ENCODE data around the gene USP2.

The USP2 gene

DNA sequence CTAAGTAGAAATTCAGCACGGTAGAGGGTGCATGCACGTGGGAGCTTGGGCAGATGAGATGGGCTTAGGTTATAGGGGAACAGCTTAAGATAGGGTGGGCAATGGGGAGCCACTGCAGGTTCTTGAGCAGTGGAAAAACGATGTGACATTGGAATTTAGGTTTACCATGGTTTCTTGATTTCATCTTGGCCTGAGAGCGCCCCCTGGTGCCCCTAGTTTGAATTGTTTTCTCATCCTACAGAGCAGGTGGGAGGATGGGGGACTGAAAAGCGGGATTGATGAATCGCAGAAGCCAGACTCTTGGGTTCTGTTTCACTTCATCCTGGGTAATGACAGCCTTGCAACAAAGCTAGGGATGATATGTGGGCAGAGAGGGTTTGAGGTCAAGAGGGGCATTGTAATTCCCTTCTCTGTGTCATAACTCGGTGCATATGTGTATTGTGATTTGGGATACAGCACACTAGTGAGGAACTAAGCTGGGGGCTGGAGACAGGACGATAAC lies 57.9 kb downstream of the USP2 start:
- no peak overlapping the region for H3K4me3 ChIP-seq (ENCODE audit: low read depth, low read length)
- ChIA-PET POLR2A (interaction anchor here (1.5 kb wide), 1 partner anchor 14 kb away, joined by 4 read pairs; no protein-coding TSS in a partner anchor), CTCF (interaction anchor here (0.6 to 9.8 kb wide), 68 partner anchors 13 to 720 kb away, joined by 3 to 342 read pairs (median 6); partner anchors contain the start of genes ABCG4, C1QTNF5, CBL and DPAGT1)
- DNase-seq (ENCODE audit: low read depth, low spot score): no peak
- TF ChIP-seq, protein P1, sequence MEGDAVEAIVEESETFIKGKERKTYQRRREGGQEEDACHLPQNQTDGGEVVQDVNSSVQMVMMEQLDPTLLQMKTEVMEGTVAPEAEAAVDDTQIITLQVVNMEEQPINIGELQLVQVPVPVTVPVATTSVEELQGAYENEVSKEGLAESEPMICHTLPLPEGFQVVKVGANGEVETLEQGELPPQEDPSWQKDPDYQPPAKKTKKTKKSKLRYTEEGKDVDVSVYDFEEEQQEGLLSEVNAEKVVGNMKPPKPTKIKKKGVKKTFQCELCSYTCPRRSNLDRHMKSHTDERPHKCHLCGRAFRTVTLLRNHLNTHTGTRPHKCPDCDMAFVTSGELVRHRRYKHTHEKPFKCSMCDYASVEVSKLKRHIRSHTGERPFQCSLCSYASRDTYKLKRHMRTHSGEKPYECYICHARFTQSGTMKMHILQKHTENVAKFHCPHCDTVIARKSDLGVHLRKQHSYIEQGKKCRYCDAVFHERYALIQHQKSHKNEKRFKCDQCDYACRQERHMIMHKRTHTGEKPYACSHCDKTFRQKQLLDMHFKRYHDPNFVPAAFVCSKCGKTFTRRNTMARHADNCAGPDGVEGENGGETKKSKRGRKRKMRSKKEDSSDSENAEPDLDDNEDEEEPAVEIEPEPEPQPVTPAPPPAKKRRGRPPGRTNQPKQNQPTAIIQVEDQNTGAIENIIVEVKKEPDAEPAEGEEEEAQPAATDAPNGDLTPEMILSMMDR (IDR thresholded peaks at IDR 0.05; ENCODE audit: insufficient read depth, low read length, missing control alignments): peak; percentile 65

DNA sequence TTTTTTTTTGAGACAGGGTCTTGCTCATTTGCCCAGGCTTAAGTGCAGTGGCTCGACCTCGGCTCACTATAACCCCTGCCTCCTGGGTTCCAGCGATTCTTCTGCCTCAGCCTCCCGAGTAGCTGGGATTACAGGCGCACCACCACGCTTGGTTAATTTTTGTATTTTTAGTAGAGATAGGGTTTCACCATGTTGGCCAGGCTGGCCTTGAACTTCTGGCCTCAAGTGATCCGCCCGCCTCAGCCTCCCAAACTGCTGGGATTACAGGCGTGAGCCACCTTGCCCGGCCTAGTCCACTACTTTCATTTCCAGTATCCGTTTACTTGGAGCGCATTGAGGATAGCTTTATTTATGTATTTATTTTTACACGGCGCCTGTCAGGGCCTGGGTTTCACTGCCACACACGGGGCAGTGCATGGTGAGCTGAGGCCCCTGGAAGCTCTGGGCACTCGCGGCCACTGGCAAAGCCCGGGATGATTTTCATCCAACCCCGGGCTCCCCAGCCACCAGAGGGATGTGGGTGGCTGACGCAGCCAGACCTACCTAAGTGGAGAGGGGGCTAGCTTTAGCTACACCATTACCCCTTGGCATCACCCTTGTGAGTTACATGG lies 58.5 kb downstream of the USP2 start:
- H3K4me3 ChIP-seq (ENCODE audit: low read depth, low read length): no peak overlapping the region
- POLR2A ChIA-PET: interaction anchor here (1.5 kb wide), 1 partner anchor 14 kb away, joined by 4 read pairs; no protein-coding TSS in a partner anchor
- CTCF ChIA-PET: interaction anchor here (0.6 to 9.8 kb wide), 63 partner anchors 13 to 719 kb away, joined by 3 to 342 read pairs (median 6); partner anchors contain the start of genes ABCG4, C1QTNF5, CBL and DPAGT1
- DNase-seq (ENCODE audit: low read depth, low spot score): no peak
- TF ChIP-seq, protein P1 (IDR thresholded peaks at IDR 0.05; ENCODE audit: insufficient read depth, low read length, missing control alignments): no peak

DNA sequence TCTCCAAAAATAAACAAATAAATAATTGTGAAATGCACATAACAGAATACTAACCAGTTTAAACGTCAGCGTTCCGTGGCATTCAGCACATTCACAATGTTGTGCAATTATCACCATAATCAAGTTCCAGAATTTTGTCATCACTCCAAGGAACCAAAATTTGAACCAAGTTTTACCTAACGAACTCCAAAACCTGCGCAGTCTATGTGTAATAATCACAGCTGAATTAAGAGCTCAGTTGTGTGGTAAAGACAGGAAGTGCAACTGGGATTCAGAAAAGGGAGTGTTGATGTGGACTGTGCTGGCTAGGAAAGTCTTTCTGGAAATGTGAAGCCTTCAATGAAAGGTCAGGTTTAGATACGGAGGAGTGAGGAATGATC lies 59.1 kb downstream of the USP2 start:
- no peak for DNase-seq (ENCODE audit: low read depth, low spot score)
- ChIA-PET CTCF (interaction anchor here (0.6 to 9.8 kb wide), 32 partner anchors 14 to 228 kb away, joined by 3 to 342 read pairs (median 8); partner anchors contain the start of genes C1QTNF5, CBL, HINFP and RNF26), POLR2A (no interaction called here)
- no peak overlapping the region for H3K4me3 ChIP-seq (ENCODE audit: low read depth, low read length)
- TF ChIP-seq, protein P1 (IDR thresholded peaks at IDR 0.05; ENCODE audit: insufficient read depth, low read length, missing control alignments): no peak

DNA sequence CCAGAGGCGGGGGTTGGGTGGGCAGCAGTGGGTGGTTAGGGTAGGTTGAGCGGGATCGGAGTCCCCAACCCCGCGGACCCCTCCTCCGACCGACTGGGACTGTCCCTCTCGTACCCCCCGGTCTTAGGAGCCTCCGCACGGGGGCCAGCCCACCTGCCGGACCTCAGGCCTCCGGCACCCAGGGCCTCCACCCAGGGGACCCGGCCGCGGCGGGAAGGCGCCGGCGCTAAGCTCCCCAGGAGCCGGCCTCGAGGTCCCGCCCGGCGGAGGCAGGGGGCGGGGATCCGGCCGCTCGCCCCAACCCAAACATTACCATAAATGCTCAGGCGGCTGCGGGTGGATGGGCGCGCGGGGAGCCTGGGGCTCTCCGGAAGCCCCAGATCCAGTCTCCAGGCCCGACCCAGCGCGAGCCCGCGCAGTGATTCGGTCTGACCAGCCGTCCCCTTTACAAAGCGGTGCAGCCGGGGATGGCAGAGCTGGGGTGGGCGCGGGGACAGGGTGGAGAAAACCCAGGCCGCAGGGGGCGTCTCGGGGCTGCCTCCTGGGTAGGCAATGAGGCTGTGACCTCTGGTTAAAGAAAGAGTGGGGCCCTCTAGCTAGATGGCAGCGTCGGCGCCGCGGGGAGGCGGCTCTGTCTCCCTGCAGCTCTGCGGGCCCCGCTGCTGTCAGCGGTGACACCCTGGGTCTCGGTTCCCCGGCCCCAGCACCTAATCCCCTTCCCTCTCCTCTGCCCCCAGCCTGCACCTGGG lies 60.5 kb downstream of the USP2 start:
- ChIA-PET POLR2A (interaction anchor here (0.5 to 1.4 kb wide), 6 partner anchors 13 to 140 kb away, joined by 3 read pairs; partner anchors contain the start of genes CBL and RNF26), CTCF (interaction anchor here (0.6 to 9.8 kb wide), 32 partner anchors 12 to 230 kb away, joined by 3 to 342 read pairs (median 6); partner anchors contain the start of genes C1QTNF5, CBL, DPAGT1 and RNF26)
- TF ChIP-seq, protein P1 (IDR thresholded peaks at IDR 0.05; ENCODE audit: insufficient read depth, low read length, missing control alignments): no peak
- peak overlapping the region; percentile 46 for H3K4me3 ChIP-seq (ENCODE audit: low read depth, low read length)
- no peak for DNase-seq (ENCODE audit: low read depth, low spot score)

DNA sequence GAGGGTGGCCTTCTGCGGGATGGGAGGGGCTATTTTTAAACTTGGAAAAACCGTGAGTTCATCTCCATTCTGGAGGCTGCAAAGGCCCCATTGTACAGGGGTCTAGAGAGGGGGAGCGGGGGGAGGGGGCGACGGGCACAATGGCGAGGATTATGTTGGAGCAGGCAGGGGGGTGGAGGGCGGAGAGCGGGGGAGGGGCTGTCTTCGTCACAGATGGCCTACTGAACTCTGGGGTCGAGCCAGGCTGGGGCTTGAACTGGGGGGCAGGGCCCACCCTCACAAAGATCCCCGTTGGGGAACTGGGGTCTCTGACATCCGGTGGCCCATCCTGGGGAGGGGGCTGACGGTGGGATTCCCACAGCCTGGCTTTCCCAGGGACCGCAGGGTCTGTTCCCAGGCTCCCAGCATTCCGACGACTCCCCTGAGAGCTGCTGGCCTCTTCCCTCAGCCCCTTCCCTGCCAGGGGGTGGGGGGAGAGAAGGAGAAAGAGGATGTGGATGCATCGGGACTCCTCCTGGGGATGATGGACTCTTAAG lies 61.2 kb downstream of the USP2 start:
- ChIA-PET POLR2A (interaction anchor here (0.6 to 1.4 kb wide), 4 partner anchors 14 to 141 kb away, joined by 3 read pairs; partner anchors contain the start of genes CBL and RNF26), CTCF (interaction anchor here (0.8 to 9.8 kb wide), 22 partner anchors 12 to 218 kb away, joined by 3 to 342 read pairs (median 8); partner anchors contain the start of genes C1QTNF5, CBL, DPAGT1 and RNF26)
- TF ChIP-seq, protein P1 (IDR thresholded peaks at IDR 0.05; ENCODE audit: insufficient read depth, low read length, missing control alignments): no peak
- peak overlapping the region; percentile 46 for H3K4me3 ChIP-seq (ENCODE audit: low read depth, low read length)
- DNase-seq (ENCODE audit: low read depth, low spot score): no peak

Measured in AG04449 (cell line).